ENCODE measurements around the gene INSRR. TPM values are rescaled to one million over a fixed set of nuclear protein-coding genes. Genes with fewer than 3 reads are reported as not detected.

Gene INSRR
- total and polyA plus RNA-seq, 2 of the 8 experiments (the other 6 are each of a cell fraction or from before 2014, with no cell fraction given) = 0.02 TPM; not detected in 1

GRCh38 chr1:156838972-156839371 is 19.9 kb downstream of the INSRR start:
- H3K79me2 ChIP-seq (ENCODE audit: control insufficient read depth in 1 of 2, insufficient read depth in 2 of 2, low read length in 2 of 2) = no peaks in the 10 kb centered on the region
- peaks cover 4 to 5% of the 10 kb centered on the region in 2 experiments for H4K20me1 ChIP-seq (replicated peaks in 1 of 2; ENCODE audit: control insufficient read depth in 1 of 2, insufficient read depth in 2 of 2, low read length in 2 of 2)
- H3K4ac ChIP-seq (replicated peaks; ENCODE audit: insufficient read length, low read depth, low read length) = no peak overlapping the region
- H3K18ac ChIP-seq (ENCODE audit: extremely low read depth, low read length) = no peak overlapping the region
- FAIRE-seq = peak; percentile 48
- ChIA-PET CTCF (ENCODE audit: partially characterized antibody) (interaction anchor here (0.7 to 22.0 kb wide), 41 partner anchors 13 to 230 kb away, joined by 3 to 556 read pairs (median 5); partner anchors contain the start of genes INSRR, ISG20L2, LRRC71 and METTL25B), POLR2A (ENCODE audit: partially characterized antibody) (interaction anchor here (0.9 to 1.3 kb wide), 7 partner anchors 9 to 88 kb away, joined by 3 to 5 read pairs (median 4); partner anchors contain the start of genes HDGF and NTRK1)
- 0 out of 2 replicates have a peak overlapping the region, but pooled peaks have one; percentile 67 for H2BK20ac ChIP-seq (ENCODE audit: low read length)
- 0 out of 2 replicates have a peak overlapping the region, but pooled peaks have one; percentile 96 for H2BK15ac ChIP-seq (ENCODE audit: low read length)
- H3K14ac ChIP-seq (ENCODE audit: insufficient read length) = no peak overlapping the region
- no peak overlapping the region for H3K23ac ChIP-seq (ENCODE audit: insufficient read length)
- no peak overlapping the region for H3K27ac ChIP-seq (ENCODE audit: low read depth, low read length)
- no peak overlapping the region for H3K4me2 ChIP-seq (ENCODE audit: insufficient read depth in 1 of 2, low read depth in 2 of 2, low read length in 2 of 2)
- no peak overlapping the region for H2BK5ac ChIP-seq (ENCODE audit: low read depth, low read length)
- H3K23me2 ChIP-seq (ENCODE audit: low read depth, low read length) = no peaks in the 10 kb centered on the region
- H3K56ac ChIP-seq (replicated peaks; ENCODE audit: insufficient read length, low read depth, low read length) = no peak overlapping the region
- no peaks in the 10 kb centered on the region for H3K36me3 ChIP-seq (ENCODE audit: control insufficient read depth in 2 of 4, insufficient read depth in 4 of 4, low read length in 3 of 4)
- H4K5ac ChIP-seq (ENCODE audit: insufficient read length, low read depth, low read length) = no peak overlapping the region
- H3K27me3 ChIP-seq (replicated peaks in 1 of 4; ENCODE audit: control insufficient read depth in 3 of 4, extremely low read depth in 1 of 4, insufficient read depth in 3 of 4, low read length in 3 of 4) = peaks cover 9 to 23% (median 22%) of the 10 kb centered on the region in 4 experiments
- H2BK120ac ChIP-seq (replicated peaks; ENCODE audit: low read depth, low read length) = no peak overlapping the region
- H4K8ac ChIP-seq (ENCODE audit: extremely low read depth, insufficient read depth, low read length) = no peak overlapping the region
- no peak overlapping the region for H2AFZ ChIP-seq (ENCODE audit: low read length)
- H3K79me1 ChIP-seq (ENCODE audit: low read depth, low read length) = no peaks in the 10 kb centered on the region
- peaks cover 0 to 2% (median 2%) of the 10 kb centered on the region in 4 experiments; a peak in 3 of 7 replicates for H3K4me1 ChIP-seq (replicated peaks in 1 of 4; ENCODE audit: control insufficient read depth in 3 of 4, insufficient read depth in 4 of 4, low read length in 3 of 4)
- TF ChIP-seq TEAD4 (IDR thresholded peaks at IDR 0.05; ENCODE audit: low read depth, low read length) = no peak
- TF ChIP-seq ATF2 (IDR thresholded peaks at IDR 0.05; ENCODE audit: low read length) = no peak
- TF ChIP-seq CEBPB (IDR thresholded peaks at IDR 0.05; ENCODE audit: low read depth, low read length) = peak; percentile 8; the same call in 1 of the 2 replicates
- TF ChIP-seq, protein P1, sequence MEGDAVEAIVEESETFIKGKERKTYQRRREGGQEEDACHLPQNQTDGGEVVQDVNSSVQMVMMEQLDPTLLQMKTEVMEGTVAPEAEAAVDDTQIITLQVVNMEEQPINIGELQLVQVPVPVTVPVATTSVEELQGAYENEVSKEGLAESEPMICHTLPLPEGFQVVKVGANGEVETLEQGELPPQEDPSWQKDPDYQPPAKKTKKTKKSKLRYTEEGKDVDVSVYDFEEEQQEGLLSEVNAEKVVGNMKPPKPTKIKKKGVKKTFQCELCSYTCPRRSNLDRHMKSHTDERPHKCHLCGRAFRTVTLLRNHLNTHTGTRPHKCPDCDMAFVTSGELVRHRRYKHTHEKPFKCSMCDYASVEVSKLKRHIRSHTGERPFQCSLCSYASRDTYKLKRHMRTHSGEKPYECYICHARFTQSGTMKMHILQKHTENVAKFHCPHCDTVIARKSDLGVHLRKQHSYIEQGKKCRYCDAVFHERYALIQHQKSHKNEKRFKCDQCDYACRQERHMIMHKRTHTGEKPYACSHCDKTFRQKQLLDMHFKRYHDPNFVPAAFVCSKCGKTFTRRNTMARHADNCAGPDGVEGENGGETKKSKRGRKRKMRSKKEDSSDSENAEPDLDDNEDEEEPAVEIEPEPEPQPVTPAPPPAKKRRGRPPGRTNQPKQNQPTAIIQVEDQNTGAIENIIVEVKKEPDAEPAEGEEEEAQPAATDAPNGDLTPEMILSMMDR (IDR thresholded peaks at IDR 0.05; ENCODE audit: control extremely low read depth in 1 of 3, insufficient read depth in 1 of 3, low read depth in 1 of 3, low read length in 3 of 3) = peak; percentile 92 to 94 (median 93)
- TF ChIP-seq RAD21 (IDR thresholded peaks at IDR 0.05 in 1 of 2, conservative IDR thresholded peaks at IDR 0.05 in 1 of 2; ENCODE audit: low read depth in 2 of 2, low read length in 2 of 2) = peak; percentile 90 to 94
- no peak overlapping the region for H4K91ac ChIP-seq (replicated peaks; ENCODE audit: insufficient read length, low read length)
- no peak overlapping the region for H3K9ac ChIP-seq (replicated peaks in 1 of 4; ENCODE audit: extremely low read depth in 1 of 4, low read depth in 3 of 4, low read length in 3 of 4)
- 37% methylated on average over 7 of the region's 7 CpGs; no CpG with 5 or more reads in 1 of the 2 experiments for WGBS, 2 experiments (ENCODE audit: extremely low coverage in 1 of 2, insufficient coverage in 1 of 2, insufficient read length in 1 of 2, insufficient replicate concordance in 2 of 2, low coverage in 1 of 2, low lambda C conversion rate in 2 of 2, missing lambda C conversion rate in 1 of 2)
- H3K4me3 ChIP-seq (ENCODE audit: extremely low read depth in 1 of 4, insufficient read depth in 2 of 4, low read depth in 3 of 4, low read length in 4 of 4) = no peak overlapping the region
- no peak overlapping the region for H2BK12ac ChIP-seq (ENCODE audit: low read depth, low read length)
- H2AK5ac ChIP-seq (ENCODE audit: low read depth, low read length) = no peak overlapping the region
- H3K9me3 ChIP-seq (ENCODE audit: insufficient read depth in 2 of 2, low read depth in 1 of 2, low read length in 1 of 2) = no peaks in the 10 kb centered on the region
- peak in 1 of 2 experiments; percentile 86 for DNase-seq (ENCODE audit: low read depth in 1 of 2, low spot score in 2 of 2)
